Measurements from ENCODE around the gene RTEL1.

Gene RTEL1

DNA sequence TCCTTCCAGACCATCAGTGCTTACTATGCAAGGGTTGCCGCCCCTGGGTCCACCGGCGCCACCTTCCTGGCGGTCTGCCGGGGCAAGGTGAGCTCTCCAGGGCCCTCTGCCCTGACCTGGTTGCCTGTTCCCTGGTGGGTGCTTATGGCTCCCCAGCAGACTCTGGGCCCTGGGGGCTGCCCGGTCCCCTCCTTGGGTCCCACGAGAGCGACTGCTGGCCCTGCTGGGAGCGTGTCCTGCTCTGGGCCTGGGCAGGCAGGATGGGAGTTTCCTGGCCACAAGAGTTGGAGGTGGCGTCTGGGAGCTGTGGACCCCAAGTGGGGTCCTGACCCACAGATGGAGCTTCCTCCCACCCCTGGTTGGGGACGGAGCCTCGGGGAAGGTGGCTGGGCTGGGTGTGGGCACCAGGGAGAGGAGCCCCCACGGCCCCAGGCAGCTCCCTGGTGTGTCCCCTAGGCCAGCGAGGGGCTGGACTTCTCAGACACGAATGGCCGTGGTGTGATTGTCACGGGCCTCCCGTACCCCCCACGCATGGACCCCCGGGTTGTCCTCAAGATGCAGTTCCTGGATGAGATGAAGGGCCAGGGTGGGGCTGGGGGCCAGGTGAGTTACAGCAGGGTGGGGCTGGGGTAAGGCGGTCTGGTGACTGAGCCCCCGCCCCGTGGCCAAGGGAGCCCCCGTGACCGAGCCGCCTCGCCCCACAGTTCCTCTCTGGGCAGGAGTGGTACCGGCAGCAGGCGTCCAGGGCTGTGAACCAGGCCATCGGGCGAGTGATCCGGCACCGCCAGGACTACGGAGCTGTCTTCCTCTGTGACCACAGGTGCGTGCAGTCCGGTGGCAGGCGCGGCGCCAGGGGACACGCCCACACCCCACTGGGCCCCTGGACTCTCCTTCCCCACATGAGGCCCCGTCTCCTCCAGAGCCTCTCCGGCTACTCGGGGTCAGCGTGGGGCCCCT is 31.2 kb downstream of the RTEL1 start:
- FAIRE-seq, result no peak
- DNase-seq (ENCODE audit: low spot score), result no peak

DNA sequence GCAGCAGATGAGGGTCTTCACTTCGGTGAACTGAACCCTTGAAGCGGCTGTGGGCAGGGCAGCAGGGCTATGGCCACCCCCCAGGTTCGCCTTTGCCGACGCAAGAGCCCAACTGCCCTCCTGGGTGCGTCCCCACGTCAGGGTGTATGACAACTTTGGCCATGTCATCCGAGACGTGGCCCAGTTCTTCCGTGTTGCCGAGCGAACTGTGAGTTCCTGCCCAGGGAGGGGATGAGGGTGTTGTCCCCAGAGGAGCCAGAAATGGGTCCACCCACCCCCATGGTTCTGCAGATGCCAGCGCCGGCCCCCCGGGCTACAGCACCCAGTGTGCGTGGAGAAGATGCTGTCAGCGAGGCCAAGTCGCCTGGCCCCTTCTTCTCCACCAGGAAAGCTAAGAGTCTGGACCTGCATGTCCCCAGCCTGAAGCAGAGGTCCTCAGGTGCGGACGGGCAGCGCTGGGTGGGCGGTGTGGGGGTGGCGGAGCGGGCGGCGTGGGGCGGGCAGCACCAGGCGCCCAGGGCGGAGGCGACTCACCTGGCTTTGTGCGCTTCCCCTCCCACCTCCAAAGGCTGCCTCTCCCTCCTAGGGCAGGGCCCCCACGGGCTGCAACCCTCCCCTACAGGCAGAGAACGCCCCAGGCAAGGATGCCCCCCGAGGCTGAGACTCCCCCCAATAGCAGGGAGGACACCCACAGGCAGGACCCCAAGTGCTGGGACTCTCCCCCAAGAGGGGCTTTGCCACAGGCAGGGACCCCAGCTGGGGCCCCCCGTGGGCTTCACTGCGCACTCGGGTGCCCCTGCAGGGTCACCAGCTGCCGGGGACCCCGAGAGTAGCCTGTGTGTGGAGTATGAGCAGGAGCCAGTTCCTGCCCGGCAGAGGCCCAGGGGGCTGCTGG is 32.1 kb downstream of the RTEL1 start:
- DNase-seq (ENCODE audit: low spot score) (no peak), FAIRE-seq (no peak)

- FAIRE-seq (no peak), DNase-seq (ENCODE audit: low spot score) (no peak)
These were observed 33.0 kb downstream of the RTEL1 start for GRCh38 chr20:63690898-63691710.

DNA sequence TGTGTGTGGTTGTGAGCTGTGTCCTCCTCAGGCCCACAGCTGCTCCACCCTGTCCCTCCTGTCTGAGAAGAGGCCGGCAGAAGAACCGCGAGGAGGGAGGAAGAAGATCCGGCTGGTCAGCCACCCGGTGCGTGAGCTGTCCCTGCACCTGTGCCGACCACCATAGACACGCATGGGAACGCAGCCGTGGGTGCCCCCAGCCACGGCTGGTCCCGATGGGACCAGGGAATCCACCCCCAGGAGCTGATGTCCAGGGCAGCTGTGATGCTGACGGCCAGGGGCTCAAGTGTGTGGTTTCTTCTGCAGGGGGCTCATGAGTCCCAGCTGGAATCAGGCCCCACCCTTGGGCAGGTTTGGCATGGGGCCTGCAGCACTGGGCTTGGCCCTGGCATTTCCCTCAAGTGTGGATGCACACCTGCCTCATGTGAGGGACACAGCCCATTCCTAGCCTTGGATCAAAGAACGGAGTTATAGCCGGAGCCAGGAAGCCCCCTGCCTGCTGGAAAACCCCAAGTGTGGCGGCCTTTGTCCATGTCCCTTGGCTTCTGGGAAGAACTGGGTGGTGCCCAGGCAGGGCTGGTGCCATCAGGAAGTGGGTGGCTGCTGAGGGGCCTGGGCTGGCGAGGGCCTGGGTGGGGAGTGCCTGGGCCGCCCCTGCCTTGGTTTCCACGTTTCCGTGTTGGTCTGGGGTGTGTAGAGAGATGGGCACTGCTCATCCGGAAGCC is 33.8 kb downstream of the RTEL1 start:
- no peak for DNase-seq (ENCODE audit: low spot score)
- no peak for FAIRE-seq

DNA sequence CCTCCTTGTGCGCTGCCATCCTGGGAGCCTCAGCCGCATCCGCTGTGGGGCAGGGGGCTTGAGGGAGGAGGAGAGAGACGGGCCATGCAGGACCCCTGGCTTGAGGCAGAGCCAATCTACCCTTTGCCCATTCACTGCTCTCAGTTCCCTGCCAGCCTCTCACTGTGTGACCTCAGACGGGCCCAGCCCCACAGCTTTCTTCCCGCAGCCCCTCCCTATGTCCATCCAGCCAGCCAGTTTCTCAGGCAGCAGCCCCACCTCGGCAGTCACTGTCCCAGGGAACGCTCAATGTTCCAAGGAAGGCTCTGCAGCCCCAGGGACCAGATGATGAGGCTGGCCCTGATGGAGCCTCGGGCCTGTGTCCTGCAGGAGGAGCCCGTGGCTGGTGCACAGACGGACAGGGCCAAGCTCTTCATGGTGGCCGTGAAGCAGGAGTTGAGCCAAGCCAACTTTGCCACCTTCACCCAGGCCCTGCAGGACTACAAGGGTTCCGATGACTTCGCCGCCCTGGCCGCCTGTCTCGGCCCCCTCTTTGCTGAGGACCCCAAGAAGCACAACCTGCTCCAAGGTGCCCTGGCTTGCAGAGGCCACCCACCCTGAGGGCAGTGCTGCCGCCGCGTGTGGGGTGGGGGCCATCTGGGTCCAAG is 34.4 kb downstream of the RTEL1 start:
- FAIRE-seq, result no peak

DNA sequence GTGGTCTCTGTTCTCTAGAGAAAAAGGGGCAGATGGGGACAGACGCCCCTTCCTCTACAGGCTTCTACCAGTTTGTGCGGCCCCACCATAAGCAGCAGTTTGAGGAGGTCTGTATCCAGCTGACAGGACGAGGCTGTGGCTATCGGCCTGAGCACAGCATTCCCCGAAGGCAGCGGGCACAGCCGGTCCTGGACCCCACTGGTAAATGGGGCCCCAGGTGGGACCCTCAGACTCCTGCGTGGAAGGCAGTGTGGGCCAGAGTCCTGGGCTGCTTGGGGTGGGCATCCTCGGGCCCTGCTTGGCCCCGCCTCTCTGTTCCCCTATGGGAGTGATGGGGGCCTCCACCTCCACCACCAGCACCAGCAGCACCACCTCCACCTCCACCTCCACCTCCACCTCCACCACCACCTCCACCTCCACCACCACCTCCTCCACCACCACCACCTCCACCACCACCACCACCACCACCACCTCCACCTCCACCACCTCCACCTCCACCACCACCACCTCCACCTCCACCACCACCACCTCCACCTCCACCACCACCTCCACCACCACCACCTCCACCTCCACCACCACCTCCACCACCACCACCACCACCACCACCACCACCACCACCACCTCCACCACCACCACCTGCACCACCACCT is 35.1 kb downstream of the RTEL1 start:
- DNase-seq (ENCODE audit: low spot score) (no peak), FAIRE-seq (no peak)

More for the DNA sequence above, 34.4 kb downstream of the RTEL1 start:
- no peak for DNase-seq (ENCODE audit: low spot score)

GRCh38 chr20:63693733-63694583 is 35.8 kb downstream of the RTEL1 start:
- DNase-seq (ENCODE audit: low spot score), result no peak
- no peak for FAIRE-seq

- no peak for FAIRE-seq
- no peak for DNase-seq (ENCODE audit: low spot score)
These were observed 36.7 kb downstream of the RTEL1 start for GRCh38 chr20:63694584-63695423.

GRCh38 chr20:63695424-63696305 is 37.6 kb downstream of the RTEL1 start:
- no peak for DNase-seq (ENCODE audit: low spot score)
- no peak for FAIRE-seq

DNA sequence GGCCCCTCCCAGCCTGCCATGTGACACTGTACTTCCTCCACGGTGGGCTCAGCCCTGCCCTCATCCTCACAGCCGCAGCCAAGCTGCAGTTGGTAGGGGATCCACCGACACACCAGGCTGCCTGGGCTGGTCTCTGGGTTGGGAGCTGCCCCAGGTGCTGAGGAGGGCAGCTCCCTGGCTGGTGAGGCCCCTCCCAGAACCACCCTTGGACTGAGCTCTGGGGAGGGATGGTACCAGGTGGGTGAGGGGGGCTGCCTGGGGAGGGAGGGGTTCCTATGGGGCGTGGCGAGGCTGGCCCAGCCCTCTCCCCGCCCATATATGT is 38.2 kb downstream of the RTEL1 start:
- FAIRE-seq (no peak), DNase-seq (ENCODE audit: low spot score) (no peak)

GRCh38 chr20:63696628-63697356 is 38.7 kb downstream of the RTEL1 start, which contains the start of gene TNFRSF6B:
Gene TNFRSF6B (plus strand): TSS chr20:63696652. CDS start chr20:63696768, 116 bp downstream.
- DNase-seq (ENCODE audit: low spot score) (no peak), FAIRE-seq (no peak)

DNA sequence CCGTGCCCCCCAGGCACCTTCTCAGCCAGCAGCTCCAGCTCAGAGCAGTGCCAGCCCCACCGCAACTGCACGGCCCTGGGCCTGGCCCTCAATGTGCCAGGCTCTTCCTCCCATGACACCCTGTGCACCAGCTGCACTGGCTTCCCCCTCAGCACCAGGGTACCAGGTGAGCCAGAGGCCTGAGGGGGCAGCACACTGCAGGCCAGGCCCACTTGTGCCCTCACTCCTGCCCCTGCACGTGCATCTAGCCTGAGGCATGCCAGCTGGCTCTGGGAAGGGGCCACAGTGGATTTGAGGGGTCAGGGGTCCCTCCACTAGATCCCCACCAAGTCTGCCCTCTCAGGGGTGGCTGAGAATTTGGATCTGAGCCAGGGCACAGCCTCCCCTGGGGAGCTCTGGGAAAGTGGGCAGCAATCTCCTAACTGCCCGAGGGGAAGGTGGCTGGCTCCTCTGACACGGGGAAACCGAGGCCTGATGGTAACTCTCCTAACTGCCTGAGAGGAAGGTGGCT is 39.3 kb downstream of the RTEL1 start:
- FAIRE-seq, result no peak

DNA sequence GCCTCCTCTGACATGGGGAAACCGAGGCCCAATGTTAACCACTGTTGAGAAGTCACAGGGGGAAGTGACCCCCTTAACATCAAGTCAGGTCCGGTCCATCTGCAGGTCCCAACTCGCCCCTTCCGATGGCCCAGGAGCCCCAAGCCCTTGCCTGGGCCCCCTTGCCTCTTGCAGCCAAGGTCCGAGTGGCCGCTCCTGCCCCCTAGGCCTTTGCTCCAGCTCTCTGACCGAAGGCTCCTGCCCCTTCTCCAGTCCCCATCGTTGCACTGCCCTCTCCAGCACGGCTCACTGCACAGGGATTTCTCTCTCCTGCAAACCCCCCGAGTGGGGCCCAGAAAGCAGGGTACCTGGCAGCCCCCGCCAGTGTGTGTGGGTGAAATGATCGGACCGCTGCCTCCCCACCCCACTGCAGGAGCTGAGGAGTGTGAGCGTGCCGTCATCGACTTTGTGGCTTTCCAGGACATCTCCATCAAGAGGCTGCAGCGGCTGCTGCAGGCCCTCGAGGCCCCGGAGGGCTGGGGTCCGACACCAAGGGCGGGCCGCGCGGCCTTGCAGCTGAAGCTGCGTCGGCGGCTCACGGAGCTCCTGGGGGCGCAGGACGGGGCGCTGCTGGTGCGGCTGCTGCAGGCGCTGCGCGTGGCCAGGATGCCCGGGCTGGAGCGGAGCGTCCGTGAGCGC is 39.9 kb downstream of the RTEL1 start:
- FAIRE-seq (no peak), DNase-seq (ENCODE audit: low spot score) (no peak)

More for the DNA sequence above, 39.3 kb downstream of the RTEL1 start:
- DNase-seq (ENCODE audit: low spot score), result no peak

DNA sequence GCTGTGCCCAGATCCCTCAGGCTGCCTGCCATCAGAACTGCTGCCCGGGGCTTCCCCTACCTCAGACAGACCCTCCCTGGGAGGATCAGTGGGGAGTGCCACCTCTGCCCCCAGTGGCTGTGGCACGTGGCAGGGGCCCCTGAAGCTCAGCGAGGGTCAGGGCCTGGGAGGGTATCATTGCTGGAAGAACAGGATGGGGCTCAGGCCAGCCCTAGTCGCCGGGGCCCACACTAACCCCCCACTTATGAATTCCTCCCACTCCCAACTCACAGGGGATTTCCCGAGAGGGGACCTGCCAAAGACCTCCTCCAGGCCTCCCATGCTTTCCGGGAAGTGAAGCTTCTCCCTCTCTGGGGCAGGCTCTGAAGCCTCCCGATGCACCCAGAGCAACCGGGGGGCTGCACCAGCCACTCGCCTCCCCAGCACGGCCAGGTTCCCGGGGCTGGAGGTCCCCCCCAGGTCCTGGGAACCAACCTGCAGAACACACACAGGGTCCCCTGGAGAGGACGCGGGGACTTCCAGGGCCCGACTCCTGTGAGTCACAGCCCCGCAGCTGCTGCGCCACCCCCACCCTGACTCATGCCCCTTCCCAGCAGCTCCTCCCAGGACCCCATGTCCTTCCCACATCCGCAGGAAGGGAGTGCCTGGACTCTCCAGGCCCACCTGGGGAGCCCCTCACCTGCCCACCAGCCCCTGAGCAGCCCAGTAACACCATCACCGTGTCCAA is 40.8 kb downstream of the RTEL1 start:
- FAIRE-seq (peak; percentile 80), DNase-seq (ENCODE audit: low spot score) (peak; percentile 89)
